Raji (cell line): ENCODE measurements around the gene ZNF407.

Source experiments
- POLR2A ChIP-seq: IDR thresholded peaks from 2 replicates; pipeline ENCODE4 v1.6.1; 2011; ENCODE audit warnings: low read depth, low read length, control low read depth; ENCODE audit not compliant: insufficient read depth

The ZNF407 gene

GRCh38 chr18:74963820-74964446 is 366.3 kb downstream of the ZNF407 start:
- TF ChIP-seq POLR2A: no peak

GRCh38 chr18:74965682-74966081 is 368.0 kb downstream of the ZNF407 start:
- no peak for TF ChIP-seq POLR2A

GRCh38 chr18:74967438-74967837 is 369.8 kb downstream of the ZNF407 start:
- no peak for TF ChIP-seq POLR2A

GRCh38 chr18:74967979-74968378 is 370.3 kb downstream of the ZNF407 start:
- TF ChIP-seq POLR2A: no peak

GRCh38 chr18:74972354-74972753 is 374.7 kb downstream of the ZNF407 start:
- TF ChIP-seq POLR2A: no peak

GRCh38 chr18:74975001-74975400 is 377.3 kb downstream of the ZNF407 start:
- no peak for TF ChIP-seq POLR2A

GRCh38 chr18:74976331-74976909 is 378.8 kb downstream of the ZNF407 start:
- no peak for TF ChIP-seq POLR2A

- no peak for TF ChIP-seq POLR2A
Observed at GRCh38 chr18:74977041-74977440, 379.4 kb downstream of the ZNF407 start.

- no peak for TF ChIP-seq POLR2A
Observed at GRCh38 chr18:74980669-74981068, 383.0 kb downstream of the ZNF407 start.

GRCh38 chr18:74981476-74981875 is 383.8 kb downstream of the ZNF407 start:
- no peak for TF ChIP-seq POLR2A

- TF ChIP-seq POLR2A: no peak
Observed at GRCh38 chr18:74982946-74983635, 385.4 kb downstream of the ZNF407 start.

GRCh38 chr18:74989134-74989533 is 391.5 kb downstream of the ZNF407 start:
- TF ChIP-seq POLR2A: no peak

- no peak for TF ChIP-seq POLR2A
Observed at GRCh38 chr18:74990563-74991081, 393.0 kb downstream of the ZNF407 start.

GRCh38 chr18:74994502-74995418 is 397.1 kb downstream of the ZNF407 start:
- TF ChIP-seq POLR2A: no peak

- TF ChIP-seq POLR2A: no peak
Observed at GRCh38 chr18:74995419-74995736, 397.7 kb downstream of the ZNF407 start.
